ENCODE measurements around the gene TAF1C. TPM values are rescaled to one million over a fixed set of nuclear protein-coding genes. Genes with fewer than 3 reads are reported as not detected.

Gene TAF1C
- total and polyA plus RNA-seq, 11 donors: 16.3 to 34.4 (median 22.3) TPM

DNA sequence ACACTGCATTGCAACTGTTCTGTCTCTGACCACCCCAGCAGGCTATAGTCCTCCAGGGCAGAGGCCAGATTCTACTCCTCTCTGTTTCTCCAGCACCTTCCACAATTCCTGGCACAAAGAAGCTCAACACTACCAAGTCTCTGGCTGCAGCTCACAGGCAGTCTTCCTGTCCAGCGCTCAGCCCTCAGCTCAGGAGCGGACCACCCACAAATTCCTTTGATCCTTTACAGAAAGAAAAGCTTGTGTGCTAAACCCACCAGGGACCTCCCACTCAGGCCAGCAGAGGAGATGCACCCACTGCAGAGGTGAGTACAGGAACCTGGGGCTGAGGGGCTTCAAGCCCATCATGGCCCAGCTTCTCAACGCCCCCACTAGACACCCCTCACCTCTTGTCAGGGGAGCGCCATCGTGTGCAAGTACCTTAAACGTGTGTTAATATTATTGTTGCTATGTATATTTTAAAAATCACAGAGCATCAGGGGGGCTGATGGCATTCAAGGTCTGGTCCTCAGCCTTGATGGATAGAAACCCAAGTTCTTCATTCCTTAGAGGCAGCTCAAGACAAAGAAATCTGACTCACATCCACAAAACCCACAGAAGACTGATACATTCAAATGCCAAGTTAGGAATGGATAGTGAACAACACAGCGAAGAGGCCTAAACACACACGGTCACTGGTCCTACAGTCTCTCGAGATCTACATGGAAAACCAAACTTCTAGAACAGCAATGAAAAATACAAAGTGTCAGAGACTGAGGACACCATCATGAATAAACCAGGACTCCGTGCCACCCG, 50.3 kb downstream of the TAF1C start:
- intact Hi-C loops (cut with DNase I): no loop called here
- Histone ChIP-seq H3K4me3 (no peak overlapping the region), H3K9me3 (no peaks in the 10 kb centered on the region), H3K4me1 (peaks cover 0 to 29% (median 6%) of the 10 kb centered on the region in 12 donors), H3K36me3 (no peaks in the 10 kb centered on the region), H3K27me3 (no peaks in the 10 kb centered on the region), H3K27ac (peak overlapping the region in 1 of 12 donors; percentile 8)
- ATAC-seq: no peak
- TF ChIP-seq, protein P1, sequence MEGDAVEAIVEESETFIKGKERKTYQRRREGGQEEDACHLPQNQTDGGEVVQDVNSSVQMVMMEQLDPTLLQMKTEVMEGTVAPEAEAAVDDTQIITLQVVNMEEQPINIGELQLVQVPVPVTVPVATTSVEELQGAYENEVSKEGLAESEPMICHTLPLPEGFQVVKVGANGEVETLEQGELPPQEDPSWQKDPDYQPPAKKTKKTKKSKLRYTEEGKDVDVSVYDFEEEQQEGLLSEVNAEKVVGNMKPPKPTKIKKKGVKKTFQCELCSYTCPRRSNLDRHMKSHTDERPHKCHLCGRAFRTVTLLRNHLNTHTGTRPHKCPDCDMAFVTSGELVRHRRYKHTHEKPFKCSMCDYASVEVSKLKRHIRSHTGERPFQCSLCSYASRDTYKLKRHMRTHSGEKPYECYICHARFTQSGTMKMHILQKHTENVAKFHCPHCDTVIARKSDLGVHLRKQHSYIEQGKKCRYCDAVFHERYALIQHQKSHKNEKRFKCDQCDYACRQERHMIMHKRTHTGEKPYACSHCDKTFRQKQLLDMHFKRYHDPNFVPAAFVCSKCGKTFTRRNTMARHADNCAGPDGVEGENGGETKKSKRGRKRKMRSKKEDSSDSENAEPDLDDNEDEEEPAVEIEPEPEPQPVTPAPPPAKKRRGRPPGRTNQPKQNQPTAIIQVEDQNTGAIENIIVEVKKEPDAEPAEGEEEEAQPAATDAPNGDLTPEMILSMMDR (IDR thresholded peaks at IDR 0.05): no peak
- TF ChIP-seq POLR2A (IDR thresholded peaks at IDR 0.05): no peak
- 91 to 95% (median 93%) methylated on average over 11 of the region's 11 CpGs for WGBS, 4 donors
- no peak for DNase-seq

DNA sequence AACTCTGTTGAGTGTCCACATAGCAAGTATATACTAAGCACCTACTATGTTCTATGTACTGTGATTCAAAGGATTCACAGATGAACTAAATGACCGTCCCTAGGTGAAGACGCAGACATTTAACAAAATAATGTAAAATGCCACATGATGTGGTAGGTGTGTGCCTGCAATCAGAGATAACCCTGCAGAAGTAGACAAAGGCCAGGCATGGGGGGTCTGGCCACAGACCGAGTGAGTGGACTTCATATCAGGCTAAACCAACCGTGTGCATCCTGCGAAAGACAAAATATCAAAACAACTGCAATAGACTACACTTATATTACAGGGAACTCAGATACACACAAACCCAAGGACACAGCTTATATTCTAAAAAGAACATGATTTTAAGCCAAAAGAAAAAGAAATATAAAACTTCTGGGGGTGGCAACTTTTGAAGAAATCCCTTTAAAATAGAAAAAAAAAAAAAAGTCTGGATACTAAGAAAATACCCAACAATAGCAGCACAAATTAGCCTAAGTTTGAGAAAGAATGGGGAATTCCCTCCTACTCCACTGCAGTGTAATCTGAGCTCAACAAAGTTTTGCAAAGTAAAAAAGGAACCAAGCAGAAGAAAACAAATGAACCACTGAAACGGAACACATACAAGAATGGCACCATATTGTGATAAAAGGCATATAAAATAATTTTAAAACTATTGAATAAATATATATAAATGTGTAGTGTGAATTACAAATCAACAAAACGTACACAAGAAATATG, 54.2 kb downstream of the TAF1C start:
- no peaks in the 10 kb centered on the region for H3K9me3 ChIP-seq
- WGBS, 4 donors: 87 to 90% (median 90%) methylated on average over 7 of the region's 7 CpGs
- intact Hi-C loops (cut with DNase I): no loop called here
- no peaks in the 10 kb centered on the region for H3K27me3 ChIP-seq
- no peak for DNase-seq
- peaks cover 0 to 7% (median 0%) of the 10 kb centered on the region in 12 donors for H3K4me1 ChIP-seq
- H3K36me3 ChIP-seq: peaks cover 0 to 33% (median 31%) of the 10 kb centered on the region in 9 donors
- H3K27ac ChIP-seq: no peak overlapping the region
- no peak for ATAC-seq
- no peak overlapping the region for H3K4me3 ChIP-seq
- TF ChIP-seq POLR2A (IDR thresholded peaks at IDR 0.05): no peak
- TF ChIP-seq, protein P1 (IDR thresholded peaks at IDR 0.05): no peak

DNA sequence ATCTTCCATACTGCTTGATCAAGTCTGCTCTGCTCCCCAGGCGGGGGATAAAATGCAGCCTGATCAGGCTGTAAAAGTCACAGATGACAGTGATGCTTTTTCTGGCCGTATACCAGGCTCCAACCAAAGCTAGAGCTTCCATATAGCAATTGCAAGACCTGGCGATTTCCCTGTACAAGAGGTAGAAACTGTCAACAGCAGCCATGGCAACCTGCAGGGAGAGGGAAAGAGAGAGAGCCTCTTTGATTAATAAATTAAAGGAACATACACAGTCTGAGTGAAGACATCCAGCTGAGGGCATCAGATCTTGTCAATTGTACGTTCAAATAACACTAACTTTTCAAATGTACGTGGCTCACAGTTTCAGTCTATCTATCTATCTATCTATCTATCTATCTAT, 55.7 kb downstream of the TAF1C start:
- no peaks in the 10 kb centered on the region for H3K9me3 ChIP-seq
- TF ChIP-seq, protein P1 (IDR thresholded peaks at IDR 0.05): no peak
- no peak for TF ChIP-seq POLR2A (IDR thresholded peaks at IDR 0.05)
- no peaks in the 10 kb centered on the region for H3K4me1 ChIP-seq
- H3K4me3 ChIP-seq: no peak overlapping the region
- peaks cover 0 to 46% (median 33%) of the 10 kb centered on the region in 9 donors for H3K36me3 ChIP-seq
- DNase-seq (no peak), ATAC-seq (peak in 1 of 4 donors; percentile 29)
- intact Hi-C loops (cut with DNase I): no loop called here
- H3K27me3 ChIP-seq: no peaks in the 10 kb centered on the region
- H3K27ac ChIP-seq: no peak overlapping the region
- 68 to 85% (median 79%) methylated on average over 5 of the region's 5 CpGs for WGBS, 4 donors

Other genes with a start within 250 kb of the TAF1C start
- 10 to 100 TPM in 2 of 9 donors, 1 to 10 TPM in 7; 3.3 to 11.0 (median 7.0) TPM for gene OSGIN1, start 233.8 kb downstream of the TAF1C start, total RNA-seq
- gene OSGIN1, start 233.8 kb downstream of the TAF1C start, polyA plus RNA-seq: 10 to 100 TPM in 1 of 2 donors, 1 to 10 TPM in 1; 7.4 to 12.8 TPM
- gene NECAB2, start 218.8 kb downstream of the TAF1C start, total RNA-seq: 1 to 10 TPM in 2 of 9 donors, under 1 TPM in 5, not detected in 2; 0.24 to 1.3 (median 0.77) TPM
- gene NECAB2, start 218.8 kb downstream of the TAF1C start, polyA plus RNA-seq: 1 to 10 TPM; 1.2 to 2.1 TPM
- gene SLC38A8, start 144.3 kb downstream of the TAF1C start, total RNA-seq: 1 to 10 TPM in 3 of 9 donors, under 1 TPM in 4, not detected in 2; 0.29 to 5.8 (median 0.63) TPM
- gene SLC38A8, start 144.3 kb downstream of the TAF1C start, polyA plus RNA-seq: 10 to 100 TPM in 1 of 2 donors, not detected in 1; 25.3 TPM
- gene MBTPS1, start 70.1 kb downstream of the TAF1C start, total RNA-seq: 10 to 100 TPM; 57.3 to 91.4 (median 68.6) TPM
- 10 to 100 TPM; 37.2 to 54.2 TPM for gene MBTPS1, start 70.1 kb downstream of the TAF1C start, polyA plus RNA-seq
- 10 to 100 TPM; 15.8 to 46.8 (median 23.4) TPM for gene HSDL1, start 41.9 kb downstream of the TAF1C start, total RNA-seq
- gene HSDL1, start 41.9 kb downstream of the TAF1C start, polyA plus RNA-seq: 10 to 100 TPM; 12.8 to 16.1 TPM
- under 1 TPM in 3 of 9 donors, not detected in 6; 0.20 to 0.32 (median 0.25) TPM for gene DNAAF1, start 41.7 kb downstream of the TAF1C start, total RNA-seq
- under 1 TPM; 0.15 to 0.38 TPM for gene DNAAF1, start 41.7 kb downstream of the TAF1C start, polyA plus RNA-seq
- 1 to 10 TPM in 2 of 9 donors, under 1 TPM in 4, not detected in 3; 0.21 to 1.3 (median 0.58) TPM for gene ADAD2, start 4.1 kb upstream of the TAF1C start, total RNA-seq
- 1 to 10 TPM in 1 of 2 donors, under 1 TPM in 1; 0.36 to 1.2 TPM for gene ADAD2, start 4.1 kb upstream of the TAF1C start, polyA plus RNA-seq
- gene KCNG4, start 53.0 kb upstream of the TAF1C start, total RNA-seq: not detected
- not detected for gene KCNG4, start 53.0 kb upstream of the TAF1C start, polyA plus RNA-seq
- 1 to 10 TPM in 6 of 9 donors, under 1 TPM in 3; 0.50 to 5.4 (median 1.6) TPM for gene WFDC1, start 107.8 kb upstream of the TAF1C start, total RNA-seq
- 1 to 10 TPM; 1.2 to 2.1 TPM for gene WFDC1, start 107.8 kb upstream of the TAF1C start, polyA plus RNA-seq
- not detected for gene ATP2C2, start 181.5 kb upstream of the TAF1C start, total RNA-seq
- gene ATP2C2, start 181.5 kb upstream of the TAF1C start, polyA plus RNA-seq: under 1 TPM in 1 of 2 donors, not detected in 1; 0.17 TPM

All from heart left ventricle (tissue), 16 donors.